Lower lobe of right lung (tissue), 2 donors: Measurements from ENCODE around the gene MOGAT3. TPM values are rescaled to one million over a fixed set of nuclear protein-coding genes. Genes with fewer than 3 reads are reported as not detected.

Experiments
- ATAC-seq, 2 donors: fragments of 200-7000 bp; cut with Tn5 transposase; one replicate each; pipeline ENCODE4 v1.9.1; 2020 to 2022; ENCODE audit warnings: mild to moderate bottlenecking in 2 of 2, moderate library complexity in 2 of 2
- DNase-seq: peaks from one replicate; pipeline ENCODE4 v3.0.0-alpha.2; 2020
- H3K27ac ChIP-seq: fragments of 200-600 bp; one replicate; pipeline ENCODE4 v1.8.0; 2022
- H3K27me3 ChIP-seq: fragments of 200-600 bp; one replicate; pipeline ENCODE4 v1.8.0; 2022; ENCODE audit warnings: low read depth
- H3K36me3 ChIP-seq: fragments of 200-600 bp; one replicate; pipeline ENCODE4 v1.8.0; 2022; ENCODE audit warnings: mild to moderate bottlenecking
- H3K4me1 ChIP-seq: fragments of 200-600 bp; one replicate; pipeline ENCODE4 v1.8.0; 2022
- H3K4me3 ChIP-seq: fragments of 200-600 bp; one replicate; pipeline ENCODE4 v1.8.0; 2022; ENCODE audit warnings: mild to moderate bottlenecking
- H3K9me3 ChIP-seq: fragments of 200-600 bp; one replicate; pipeline ENCODE4 v1.8.0; 2022
- CTCF ChIP-seq: fragments of 200-600 bp; IDR thresholded peaks from one replicate; pipeline ENCODE4 v1.8.0; 2022; ENCODE audit warnings: antibody characterized with exemption, mild to moderate bottlenecking
- intact Hi-C: fragments of 100-400 bp; cut with DNase I; formaldehyde crosslinking; loops from one replicate; pipeline ENCODE4 v1.11.0; 2022
- total RNA-seq: library from RNA; stranded (reverse); fragmentation: NEBNext Ultra II Directional; extraction: Animal tissue kit (Norgen Biotek cat#: 25700); gene quantifications from one replicate; pipeline ENCODE4 v1.2.1, GENCODE V29; 2021
- donor health status: DM: no; HTN: yes; CAD: no; lungs with severe emphysema.

Gene MOGAT3
- total RNA-seq, 1 donor from 2014 or later = not detected

GRCh38 chr7:101163279-101164070, 37.4 kb downstream of the MOGAT3 start:
- no peaks in the 10 kb centered on the region for H3K9me3 ChIP-seq
- peaks cover 64% of the 10 kb centered on the region for H3K27me3 ChIP-seq
- intact Hi-C loops = no loop called here
- H3K4me1 ChIP-seq = peaks cover 40% of the 10 kb centered on the region
- H3K4me3 ChIP-seq = peak overlapping the region; percentile 45
- peak in 1 of 2 donors; percentile 7 for ATAC-seq
- DNase-seq = no peak
- H3K27ac ChIP-seq = no peak overlapping the region
- H3K36me3 ChIP-seq = peaks cover 19% of the 10 kb centered on the region
- TF ChIP-seq CTCF = no peak

GRCh38 chr7:101162551-101163278, 38.1 kb downstream of the MOGAT3 start:
- Histone ChIP-seq H3K9me3 (no peaks in the 10 kb centered on the region), H3K36me3 (peaks cover 24% of the 10 kb centered on the region), H3K4me3 (peak overlapping the region; percentile 45), H3K27ac (no peak overlapping the region), H3K4me1 (peaks cover 40% of the 10 kb centered on the region), H3K27me3 (peaks cover 57% of the 10 kb centered on the region)
- ATAC-seq (peak; percentile 4 to 17), DNase-seq (peak; percentile 61)
- intact Hi-C loops = no loop called here
- no peak for TF ChIP-seq CTCF

- Histone ChIP-seq H3K27ac (no peak overlapping the region), H3K9me3 (no peaks in the 10 kb centered on the region), H3K36me3 (peaks cover 33% of the 10 kb centered on the region), H3K4me1 (peaks cover 40% of the 10 kb centered on the region), H3K4me3 (no peak overlapping the region), H3K27me3 (peaks cover 48% of the 10 kb centered on the region)
- intact Hi-C loops = no loop called here
- DNase-seq (no peak), ATAC-seq (no peak)
- no peak for TF ChIP-seq CTCF
These were observed 39.0 kb downstream of the MOGAT3 start for GRCh38 chr7:101161692-101162471.

GRCh38 chr7:101160910-101161309, 39.9 kb downstream of the MOGAT3 start:
- TF ChIP-seq CTCF = no peak
- ATAC-seq = no peak

More at GRCh38 chr7:101160910-101161309, 39.9 kb downstream of the MOGAT3 start:
- H3K4me3 ChIP-seq = no peak overlapping the region
- peaks cover 41% of the 10 kb centered on the region for H3K27me3 ChIP-seq
- H3K9me3 ChIP-seq = no peaks in the 10 kb centered on the region
- intact Hi-C loops = no loop called here
- no peak overlapping the region for H3K27ac ChIP-seq
- H3K4me1 ChIP-seq = peaks cover 37% of the 10 kb centered on the region
- H3K36me3 ChIP-seq = peaks cover 38% of the 10 kb centered on the region
- no peak for DNase-seq
